Measurements from ENCODE around the gene RPRD1B. TPM values are rescaled to one million over a fixed set of nuclear protein-coding genes. Genes with fewer than 3 reads are reported as not detected.

RPRD1B gene
- polyA plus RNA-seq (2012; ENCODE audit: missing spikeins): 19.6 TPM

GRCh38 chr20:38033330-38034107 is at the start of gene RPRD1B, which contains the start of gene TTI1:
RPRD1B (plus strand) TSS chr20:38033746; CDS start chr20:38033948, 202 bp downstream.
TTI1 (minus strand) TSS chr20:38033456; CDS start chr20:38013816, 19,640 bp downstream.
- FAIRE-seq: peak; percentile 98
- DNase-seq (ENCODE audit: insufficient read length): peak; percentile 78
- TF ChIP-seq POLR2A (IDR thresholded peaks at IDR 0.05; ENCODE audit: low read depth, low read length) (peak; percentile 85; the same call in 1 of the 2 replicates), POLR2AphosphoS5 (IDR thresholded peaks at IDR 0.05; ENCODE audit: low read depth, low read length) (peak; percentile 75), TAF1 (IDR thresholded peaks at IDR 0.05; ENCODE audit: borderline replicate concordance, low read depth, low read length) (peak; percentile 79)

- FAIRE-seq: no peak
Measured at GRCh38 chr20:37984018-37984785, 49.3 kb upstream of the RPRD1B start.

GRCh38 chr20:37986044-37986858 is 47.3 kb upstream of the RPRD1B start:
- FAIRE-seq (no peak), DNase-seq (ENCODE audit: insufficient read length) (no peak)

More at GRCh38 chr20:37984018-37984785, 49.3 kb upstream of the RPRD1B start:
- DNase-seq (ENCODE audit: insufficient read length): no peak
- no peak for TF ChIP-seq POLR2A (IDR thresholded peaks at IDR 0.05; ENCODE audit: low read depth, low read length)
- TF ChIP-seq POLR2AphosphoS5 (IDR thresholded peaks at IDR 0.05; ENCODE audit: low read depth, low read length): no peak
- TF ChIP-seq TAF1 (IDR thresholded peaks at IDR 0.05; ENCODE audit: borderline replicate concordance, low read depth, low read length): no peak

DNA sequence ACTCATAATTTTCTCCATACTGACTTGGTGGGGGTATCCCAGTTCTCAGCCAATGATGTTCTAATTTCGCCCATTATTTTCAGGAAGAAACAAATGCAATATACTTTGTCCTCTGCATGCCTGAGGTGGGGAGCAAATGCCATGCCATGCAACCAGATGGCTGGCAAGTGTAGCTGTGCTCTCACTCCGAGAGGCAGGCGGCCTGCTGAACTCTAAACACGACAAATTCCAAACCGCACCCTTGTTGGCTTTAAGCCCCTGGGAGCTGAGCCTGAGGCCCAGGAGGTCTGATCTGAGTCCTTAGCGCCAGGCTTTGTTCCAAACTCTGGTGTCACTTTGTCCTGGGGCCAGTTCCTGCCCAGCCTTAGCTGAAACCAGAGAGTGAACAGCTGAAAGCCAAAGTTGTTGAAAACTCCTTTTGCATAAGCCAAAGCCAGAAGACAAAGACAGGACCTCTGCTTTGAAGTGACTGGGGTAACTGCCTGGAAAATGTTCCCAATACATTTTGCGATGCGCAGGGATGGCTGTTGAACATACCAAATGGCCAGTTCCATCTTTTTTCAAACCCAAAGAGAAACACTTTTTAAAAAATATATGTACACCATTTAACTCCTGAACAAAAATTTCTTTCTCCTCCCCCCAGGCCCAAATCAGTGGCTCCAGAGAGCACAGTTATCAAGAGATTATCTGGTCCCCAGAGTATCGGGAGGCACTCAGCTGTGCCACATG is 46.5 kb upstream of the RPRD1B start:
- DNase-seq (ENCODE audit: insufficient read length) (no peak), FAIRE-seq (no peak)
- no peak for TF ChIP-seq POLR2AphosphoS5 (IDR thresholded peaks at IDR 0.05; ENCODE audit: low read depth, low read length)
- TF ChIP-seq TAF1 (IDR thresholded peaks at IDR 0.05; ENCODE audit: borderline replicate concordance, low read depth, low read length): no peak
- TF ChIP-seq POLR2A (IDR thresholded peaks at IDR 0.05; ENCODE audit: low read depth, low read length): no peak

More at GRCh38 chr20:37986044-37986858, 47.3 kb upstream of the RPRD1B start:
- no peak for TF ChIP-seq TAF1 (IDR thresholded peaks at IDR 0.05; ENCODE audit: borderline replicate concordance, low read depth, low read length)
- TF ChIP-seq POLR2A (IDR thresholded peaks at IDR 0.05; ENCODE audit: low read depth, low read length): no peak
- no peak for TF ChIP-seq POLR2AphosphoS5 (IDR thresholded peaks at IDR 0.05; ENCODE audit: low read depth, low read length)

DNA sequence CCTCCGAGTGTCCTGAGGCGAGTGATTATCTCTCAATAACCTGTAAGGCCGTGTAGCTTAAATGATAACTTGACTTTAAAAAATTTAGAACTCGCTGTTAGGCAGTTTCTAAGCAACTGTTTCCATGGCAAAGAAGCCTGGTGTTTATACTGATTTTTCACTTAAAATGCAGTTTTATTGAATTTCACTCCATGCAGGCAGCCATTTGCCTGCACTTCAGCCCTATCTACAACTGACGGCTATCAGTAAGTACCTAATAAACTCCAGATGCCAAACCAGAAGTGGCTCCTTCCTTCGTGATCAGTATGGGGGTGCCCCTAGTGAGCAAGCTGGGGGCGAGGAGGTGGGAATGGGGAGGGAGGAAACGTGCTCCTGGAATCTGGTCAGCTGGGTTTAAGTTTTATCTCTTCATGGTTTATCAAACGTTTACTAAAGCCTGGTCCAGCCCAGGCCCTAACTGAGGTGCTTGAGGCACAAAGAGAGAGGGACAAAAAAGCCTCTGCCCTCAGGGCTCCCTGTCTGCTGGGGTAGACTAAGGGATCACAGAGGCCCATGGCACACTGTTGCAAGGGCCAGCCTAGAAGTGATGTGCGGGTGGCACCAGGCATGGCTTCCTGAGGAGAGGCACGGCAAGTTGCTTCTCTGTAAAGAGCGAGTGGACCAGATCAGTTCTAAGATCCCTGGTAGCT is 45.8 kb upstream of the RPRD1B start:
- DNase-seq (ENCODE audit: insufficient read length) (no peak), FAIRE-seq (no peak)
- TF ChIP-seq POLR2AphosphoS5 (IDR thresholded peaks at IDR 0.05; ENCODE audit: low read depth, low read length): no peak
- TF ChIP-seq POLR2A (IDR thresholded peaks at IDR 0.05; ENCODE audit: low read depth, low read length): no peak
- TF ChIP-seq TAF1 (IDR thresholded peaks at IDR 0.05; ENCODE audit: borderline replicate concordance, low read depth, low read length): no peak

DNA sequence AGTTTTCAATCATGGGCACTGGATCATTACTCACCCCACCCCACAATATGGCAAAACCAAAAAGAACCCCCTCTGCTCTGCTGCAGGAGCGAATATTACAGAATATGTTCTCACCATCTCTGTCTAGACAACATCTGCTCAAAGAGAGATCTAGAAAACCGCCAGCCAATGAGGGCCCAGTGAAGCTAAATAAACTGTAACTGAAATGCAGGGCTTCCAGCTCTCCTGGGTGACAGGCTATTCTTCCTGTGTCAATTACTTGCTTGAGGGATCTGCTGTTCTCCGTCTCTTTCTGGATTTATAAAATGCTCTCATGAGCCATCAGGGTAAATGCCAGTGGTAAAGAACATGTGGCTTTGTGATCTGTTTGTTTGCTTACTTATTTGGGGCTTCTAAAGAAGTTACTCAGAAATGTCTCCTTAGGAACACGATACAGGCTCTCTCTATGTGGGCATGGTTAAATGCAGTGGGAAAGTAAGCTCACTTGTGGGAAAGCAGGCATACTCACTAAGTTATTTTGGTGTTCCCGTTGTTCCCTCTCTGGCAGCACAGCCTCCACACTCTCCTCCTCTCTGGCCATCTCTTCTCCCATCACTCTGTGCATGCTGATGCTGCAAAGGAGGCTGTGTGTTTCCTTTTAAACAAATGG is 45.1 kb upstream of the RPRD1B start:
- FAIRE-seq (no peak), DNase-seq (ENCODE audit: insufficient read length) (no peak)
- TF ChIP-seq POLR2A (IDR thresholded peaks at IDR 0.05; ENCODE audit: low read depth, low read length): no peak
- TF ChIP-seq POLR2AphosphoS5 (IDR thresholded peaks at IDR 0.05; ENCODE audit: low read depth, low read length): no peak
- TF ChIP-seq TAF1 (IDR thresholded peaks at IDR 0.05; ENCODE audit: borderline replicate concordance, low read depth, low read length): no peak

DNA sequence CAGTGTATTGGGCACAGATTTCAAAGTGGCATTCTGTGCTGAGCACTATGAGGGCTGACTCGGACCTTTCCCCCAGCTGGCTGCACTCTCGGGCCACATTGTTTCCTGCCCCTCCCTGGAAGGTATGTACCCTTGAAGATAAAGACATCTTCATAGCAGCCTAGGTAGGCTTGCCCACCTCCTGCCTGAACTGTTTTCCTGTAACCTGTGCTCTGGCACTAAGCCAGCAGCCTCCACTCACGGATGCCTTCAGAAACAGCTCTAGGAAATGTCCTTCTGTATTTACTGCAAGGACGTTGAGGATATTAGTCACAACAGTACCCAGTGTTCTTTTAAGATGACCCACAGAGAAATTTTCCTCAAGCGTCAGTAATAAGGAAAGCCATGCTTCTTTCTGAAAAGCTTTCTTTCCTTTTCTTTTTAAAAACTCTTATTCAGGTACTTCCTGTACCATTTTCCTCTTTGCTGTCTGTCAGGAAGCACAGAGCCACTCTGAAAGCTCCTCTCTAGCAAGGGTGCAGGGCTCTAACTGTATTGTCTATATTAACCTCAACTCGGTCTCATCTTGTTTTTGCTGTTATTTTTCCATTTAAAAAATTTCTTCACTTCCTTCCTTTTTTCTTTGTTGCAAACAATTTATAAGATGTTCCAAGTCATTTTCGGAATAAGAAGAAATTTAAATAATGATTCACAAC is 43.8 kb upstream of the RPRD1B start:
- TF ChIP-seq POLR2AphosphoS5 (IDR thresholded peaks at IDR 0.05; ENCODE audit: low read depth, low read length) (no peak), POLR2A (IDR thresholded peaks at IDR 0.05; ENCODE audit: low read depth, low read length) (no peak), TAF1 (IDR thresholded peaks at IDR 0.05; ENCODE audit: borderline replicate concordance, low read depth, low read length) (no peak)
- DNase-seq (ENCODE audit: insufficient read length) (no peak), FAIRE-seq (no peak)

GRCh38 chr20:37990571-37991151 is 42.9 kb upstream of the RPRD1B start:
- TF ChIP-seq POLR2AphosphoS5 (IDR thresholded peaks at IDR 0.05; ENCODE audit: low read depth, low read length) (no peak), TAF1 (IDR thresholded peaks at IDR 0.05; ENCODE audit: borderline replicate concordance, low read depth, low read length) (no peak), POLR2A (IDR thresholded peaks at IDR 0.05; ENCODE audit: low read depth, low read length) (no peak)
- FAIRE-seq (peak; percentile 98), DNase-seq (ENCODE audit: insufficient read length) (peak; percentile 63)
